Measurements from ENCODE around the gene FHIT.

Gene FHIT

DNA sequence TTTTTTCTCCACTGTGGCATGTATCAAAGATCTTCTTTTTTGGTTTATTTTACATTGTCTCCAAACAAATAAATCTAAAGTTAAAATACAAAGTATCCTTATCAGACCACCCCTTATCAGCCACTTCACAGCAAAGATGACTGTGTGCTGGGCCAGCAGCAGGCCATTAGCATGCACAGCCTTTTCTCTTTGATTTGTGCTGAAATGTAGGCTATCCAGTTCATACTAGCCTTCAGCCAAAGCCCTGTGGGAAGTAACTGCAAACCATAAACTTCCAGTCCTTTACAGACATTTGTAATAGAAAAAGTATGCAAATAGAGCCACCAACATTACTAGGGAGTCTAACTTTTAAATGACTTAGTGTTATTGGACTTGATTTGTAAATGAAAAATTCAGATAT lies 816.3 kb downstream of the FHIT start:
- DNase-seq = no peak

- DNase-seq = no peak
Measured at GRCh38 chr3:60434323-60434722, 816.9 kb downstream of the FHIT start.

GRCh38 chr3:60431599-60431958 lies 819.7 kb downstream of the FHIT start:
- DNase-seq = no peak

DNA sequence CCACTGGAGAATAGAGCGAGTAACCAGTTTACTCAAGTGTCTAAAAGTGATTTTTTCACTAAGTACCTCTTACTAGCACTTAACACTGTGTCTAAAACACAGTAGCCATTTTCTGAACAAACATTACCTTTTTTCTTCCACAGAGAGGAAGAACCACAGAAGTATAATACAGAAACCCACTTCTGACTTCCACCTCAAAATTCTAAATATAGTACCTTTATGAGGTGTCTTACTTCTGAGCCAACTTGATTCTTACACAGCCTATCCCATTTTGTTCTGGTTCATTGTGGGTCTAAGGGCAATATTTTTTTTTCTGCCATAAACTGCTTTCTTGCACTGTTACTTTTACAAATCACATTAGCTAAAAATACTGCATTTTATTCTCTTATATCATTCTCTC lies 821.0 kb downstream of the FHIT start:
- no peak for DNase-seq

- DNase-seq = no peak
Measured at GRCh38 chr3:60427109-60427508, 824.1 kb downstream of the FHIT start.

GRCh38 chr3:60424942-60425341 lies 826.3 kb downstream of the FHIT start:
- no peak for DNase-seq

- DNase-seq = no peak
Measured at GRCh38 chr3:60424034-60424433, 827.2 kb downstream of the FHIT start.

GRCh38 chr3:60423556-60423955 lies 827.7 kb downstream of the FHIT start:
- no peak for DNase-seq

DNA sequence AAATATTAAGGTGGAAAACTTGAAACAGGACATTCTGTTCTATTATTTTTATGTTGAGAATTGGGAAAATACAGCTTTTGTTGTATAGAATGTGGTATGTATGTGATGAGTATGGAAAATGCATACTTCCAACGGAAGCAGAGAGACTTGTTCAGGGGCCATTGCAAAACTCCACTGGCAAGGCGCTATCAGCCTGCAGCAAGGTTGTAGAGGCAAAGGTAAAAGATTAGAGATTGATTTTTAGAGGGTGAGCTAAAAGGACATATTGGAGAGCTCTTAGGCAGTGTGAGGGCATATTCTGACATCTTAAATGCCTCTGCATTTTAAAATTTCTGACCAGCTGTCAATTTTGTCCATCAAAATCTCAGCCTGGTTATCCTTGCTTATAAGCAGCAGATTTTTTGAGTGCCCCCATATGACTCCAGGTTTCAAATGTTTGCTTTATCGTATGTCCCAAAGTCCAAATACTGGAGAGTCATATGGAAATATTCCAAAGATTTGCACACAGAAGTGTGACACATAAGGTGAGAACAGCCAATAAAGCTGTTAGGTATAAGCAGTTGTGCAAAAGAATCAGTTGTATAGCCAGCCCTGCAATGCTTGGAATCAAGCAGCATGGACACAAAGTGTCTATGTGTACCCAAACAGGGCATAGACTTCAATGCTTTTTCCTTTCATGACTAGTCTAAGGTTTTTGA lies 829.4 kb downstream of the FHIT start:
- DNase-seq = no peak

GRCh38 chr3:60417576-60417975 lies 833.7 kb downstream of the FHIT start:
- DNase-seq = no peak

DNA sequence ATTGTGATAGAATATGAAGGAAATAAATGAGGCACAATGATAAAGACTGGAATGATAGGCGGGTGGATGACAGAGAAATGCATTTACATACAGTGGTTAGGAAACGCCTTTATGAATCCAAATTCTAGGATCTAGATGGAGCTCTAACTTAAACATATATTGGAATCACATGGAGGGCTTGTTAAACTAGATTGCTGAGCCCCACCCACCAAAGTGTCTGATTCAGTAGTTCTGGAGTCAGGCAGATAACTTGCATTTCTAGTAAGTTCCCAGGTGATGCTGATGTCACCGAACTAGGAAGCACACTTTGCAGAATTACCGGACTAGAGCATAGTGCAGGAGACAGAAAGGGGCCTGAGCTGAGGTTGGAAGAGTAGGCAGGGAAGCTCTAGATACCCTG lies 837.2 kb downstream of the FHIT start:
- DNase-seq = no peak

GRCh38 chr3:60413551-60413950 lies 837.7 kb downstream of the FHIT start:
- DNase-seq = no peak

DNA sequence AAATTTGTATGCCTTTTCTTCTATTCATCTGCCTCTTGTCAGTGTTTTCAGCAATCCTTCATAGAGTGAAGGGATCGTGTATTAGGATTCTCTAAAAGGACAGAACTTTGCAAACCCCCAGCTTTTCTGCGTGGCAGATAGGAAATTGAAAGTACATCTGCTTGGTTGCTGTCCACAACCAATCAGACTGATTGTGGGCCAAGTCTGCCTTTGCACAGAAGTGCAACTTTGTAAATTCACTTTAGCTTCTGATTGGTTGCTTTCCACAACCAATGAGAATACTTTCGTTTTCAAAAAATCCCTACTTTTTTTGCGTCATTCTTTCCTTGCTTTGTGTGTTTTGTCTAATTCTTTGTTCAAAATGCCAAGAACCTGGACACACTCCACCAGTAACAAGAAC lies 847.4 kb downstream of the FHIT start:
- DNase-seq = no peak

- DNase-seq = no peak
Measured at GRCh38 chr3:60402931-60403330, 848.3 kb downstream of the FHIT start.

DNA sequence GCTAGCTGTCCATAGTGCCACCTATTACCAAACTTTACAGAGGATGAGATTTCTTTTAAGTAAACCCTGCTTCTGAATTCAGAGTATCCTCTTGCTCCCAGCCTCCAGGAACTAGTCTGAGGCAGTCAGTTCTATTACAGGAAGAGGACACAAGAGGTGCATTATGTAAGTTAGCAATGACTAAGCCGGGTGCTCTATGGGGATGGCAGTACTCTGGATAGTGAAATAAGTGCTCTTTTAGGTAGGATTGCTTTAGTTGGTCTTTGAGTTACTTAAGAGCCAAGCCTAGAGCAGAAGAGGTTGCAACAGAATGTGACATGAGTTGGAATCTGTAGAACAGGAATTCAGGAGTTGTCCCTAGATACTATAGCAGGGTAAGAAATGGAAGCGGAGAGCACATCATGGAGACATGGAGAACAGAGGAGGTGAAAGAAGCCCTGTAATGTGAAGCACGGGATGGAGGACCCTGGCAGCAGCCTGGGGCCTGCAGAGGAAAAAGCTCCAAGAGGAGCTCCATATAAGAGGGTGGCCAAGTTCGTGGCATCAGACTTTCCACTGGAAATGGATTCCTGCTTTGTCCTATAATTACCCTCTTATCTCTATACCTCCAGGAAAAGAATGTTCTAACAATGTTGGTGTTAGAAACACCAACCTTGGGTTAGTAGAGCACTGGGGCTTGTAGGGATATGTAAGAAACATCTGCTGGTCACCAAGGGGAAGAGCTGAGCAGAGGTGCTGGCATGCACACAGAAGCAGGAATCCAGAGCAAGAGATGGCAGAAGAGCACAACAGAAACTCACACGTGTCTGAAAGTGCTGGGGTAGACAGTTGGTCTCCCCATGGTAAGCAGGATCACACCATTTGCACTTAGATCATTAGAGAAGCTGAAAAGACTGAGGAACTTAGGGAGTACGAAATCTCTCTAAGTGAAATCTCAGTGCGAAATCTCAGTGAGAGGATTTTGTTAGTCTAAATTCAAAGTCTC lies 851.1 kb downstream of the FHIT start:
- DNase-seq = no peak

- no peak for DNase-seq
Measured at GRCh38 chr3:60399292-60399691, 852.0 kb downstream of the FHIT start.

- DNase-seq = no peak
Measured at GRCh38 chr3:60395173-60395762, 856.0 kb downstream of the FHIT start.

GRCh38 chr3:60393946-60394345 lies 857.3 kb downstream of the FHIT start:
- no peak for DNase-seq

DNA sequence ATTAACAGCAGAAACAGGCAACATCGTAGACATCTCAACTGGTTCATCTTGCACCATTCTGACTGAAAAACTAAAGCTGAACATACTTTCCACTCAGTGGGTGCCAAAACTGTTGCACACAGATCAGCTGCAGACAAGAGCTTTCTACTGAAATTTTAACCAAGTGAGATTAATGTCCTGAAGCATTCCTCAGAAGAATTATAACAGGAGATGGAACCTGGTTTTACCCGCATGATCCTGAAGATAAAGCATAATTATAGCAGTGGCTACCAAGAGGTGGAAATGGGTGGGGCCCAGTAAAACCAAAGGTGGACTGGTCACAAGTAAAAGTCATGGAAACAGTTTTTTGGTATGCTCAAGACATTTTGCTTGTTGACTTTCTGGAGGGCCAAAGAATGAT lies 858.8 kb downstream of the FHIT start:
- DNase-seq = no peak

DNA sequence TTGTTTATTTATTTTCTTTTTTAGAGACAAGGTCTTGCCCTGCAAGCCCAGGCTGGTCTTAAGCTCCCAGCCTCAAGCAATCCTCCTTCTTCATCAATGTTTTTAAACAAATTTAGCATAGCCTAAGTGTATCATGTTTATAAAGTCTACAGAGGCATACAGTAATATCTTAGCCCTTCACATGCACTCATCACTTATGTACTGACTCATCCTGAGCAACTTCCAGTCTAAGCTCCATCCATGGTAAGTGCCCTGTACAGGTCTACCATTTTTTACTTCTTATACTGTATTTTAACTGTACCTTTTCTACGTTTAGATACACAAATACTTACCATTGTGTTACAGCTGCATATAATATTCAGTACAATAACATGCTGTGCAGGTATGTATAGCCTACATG lies 860.0 kb downstream of the FHIT start:
- DNase-seq = no peak

DNA sequence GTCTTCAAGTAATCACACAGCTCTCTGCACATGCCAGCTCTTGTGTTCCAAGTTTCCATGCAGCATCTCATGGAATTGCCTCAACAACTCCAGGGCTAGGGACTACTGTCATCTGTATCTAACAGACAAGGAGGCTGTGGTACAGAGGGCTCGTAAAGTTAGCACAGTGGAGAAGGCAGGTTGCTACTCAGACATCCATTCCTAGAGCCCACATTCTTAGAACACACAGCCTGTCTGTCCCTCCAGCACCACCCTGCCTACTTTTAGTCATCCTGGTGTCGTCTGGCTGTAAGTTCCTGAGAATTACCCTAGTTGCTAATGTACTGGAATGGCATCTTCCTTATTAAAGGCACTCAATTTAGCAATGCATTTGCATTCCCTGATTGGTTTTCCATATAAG lies 862.5 kb downstream of the FHIT start:
- DNase-seq = no peak

GRCh38 chr3:60386306-60386705 lies 864.9 kb downstream of the FHIT start:
- DNase-seq = no peak

GRCh38 chr3:60384341-60384740 lies 866.9 kb downstream of the FHIT start:
- DNase-seq = no peak

GRCh38 chr3:60383345-60383744 lies 867.9 kb downstream of the FHIT start:
- DNase-seq = no peak

Data from stimulated activated CD4-positive, alpha-beta T cell treated with anti-CD3 and anti-CD28 coated beads, Interleukin-4, amount 100 ng/mL, for 24 hours (primary cell).